ENCODE results near the gene SDK1. TPM values are rescaled to one million over a fixed set of nuclear protein-coding genes. Genes with fewer than 3 reads are reported as not detected.

Gene SDK1
- total RNA-seq, 2 donors from 2014 or later: 1.3 to 2.6 TPM

GRCh38 chr7:3668743-3669142 lies 367.7 kb downstream of the SDK1 start:
- no peaks in the 10 kb centered on the region for H3K27me3 ChIP-seq
- intact Hi-C loops (cut with DNase I): no loop called here
- H3K4me3 ChIP-seq: no peak overlapping the region
- no peaks in the 10 kb centered on the region for H3K4me1 ChIP-seq
- no peak for DNase-seq
- no peaks in the 10 kb centered on the region for H3K9me3 ChIP-seq
- no peak overlapping the region for H3K27ac ChIP-seq
- no peak for TF ChIP-seq CTCF (IDR thresholded peaks at IDR 0.05)
- no peak overlapping the region for H3K9ac ChIP-seq (ENCODE audit: low read depth in 2 of 2, low read length in 2 of 2)
- H3K36me3 ChIP-seq: no peaks in the 10 kb centered on the region

GRCh38 chr7:3670898-3671297 lies 369.8 kb downstream of the SDK1 start:
- Histone ChIP-seq H3K4me3 (no peak overlapping the region), H3K9ac (ENCODE audit: low read depth in 2 of 2, low read length in 2 of 2) (no peak overlapping the region), H3K27ac (no peak overlapping the region), H3K9me3 (no peaks in the 10 kb centered on the region), H3K4me1 (no peaks in the 10 kb centered on the region), H3K27me3 (no peaks in the 10 kb centered on the region), H3K36me3 (no peaks in the 10 kb centered on the region)
- no peak for TF ChIP-seq CTCF (IDR thresholded peaks at IDR 0.05)
- DNase-seq: no peak
- intact Hi-C loops (cut with DNase I): no loop called here

GRCh38 chr7:3673524-3673923 lies 372.5 kb downstream of the SDK1 start:
- intact Hi-C loops (cut with DNase I): no loop called here

GRCh38 chr7:3678314-3678810 lies 377.3 kb downstream of the SDK1 start:
- Histone ChIP-seq H3K4me3 (no peak overlapping the region), H3K4me1 (no peaks in the 10 kb centered on the region), H3K9ac (ENCODE audit: low read depth in 2 of 2, low read length in 2 of 2) (no peak overlapping the region), H3K36me3 (no peaks in the 10 kb centered on the region), H3K27me3 (no peaks in the 10 kb centered on the region), H3K9me3 (no peaks in the 10 kb centered on the region), H3K27ac (no peak overlapping the region)
- TF ChIP-seq CTCF (IDR thresholded peaks at IDR 0.05): no peak
- intact Hi-C loops (cut with DNase I): no loop called here
- DNase-seq: no peak

More at GRCh38 chr7:3673524-3673923, 372.5 kb downstream of the SDK1 start:
- no peaks in the 10 kb centered on the region for H3K27me3 ChIP-seq
- no peaks in the 10 kb centered on the region for H3K36me3 ChIP-seq
- no peaks in the 10 kb centered on the region for H3K9me3 ChIP-seq
- H3K4me3 ChIP-seq: no peak overlapping the region
- no peak overlapping the region for H3K27ac ChIP-seq
- peak; percentile 55 for DNase-seq
- no peaks in the 10 kb centered on the region for H3K4me1 ChIP-seq
- peak; percentile 20 for TF ChIP-seq CTCF (IDR thresholded peaks at IDR 0.05)
- no peak overlapping the region for H3K9ac ChIP-seq (ENCODE audit: low read depth in 2 of 2, low read length in 2 of 2)

GRCh38 chr7:3682028-3682710 lies 381.1 kb downstream of the SDK1 start:
- no peak for DNase-seq
- intact Hi-C loops (cut with DNase I): no loop called here

More at GRCh38 chr7:3682028-3682710, 381.1 kb downstream of the SDK1 start:
- Histone ChIP-seq H3K9ac (ENCODE audit: low read depth in 2 of 2, low read length in 2 of 2) (no peak overlapping the region), H3K36me3 (no peaks in the 10 kb centered on the region), H3K4me3 (no peak overlapping the region), H3K4me1 (no peaks in the 10 kb centered on the region), H3K9me3 (no peaks in the 10 kb centered on the region), H3K27me3 (no peaks in the 10 kb centered on the region), H3K27ac (no peak overlapping the region)
- TF ChIP-seq CTCF (IDR thresholded peaks at IDR 0.05): no peak

All from colonic mucosa (tissue), 4 donors.